Measurements from ENCODE around the gene ZNF83.

Gene ZNF83

GRCh38 chr19:52566588-52566987, 71.6 kb downstream of the ZNF83 start:
- DNase-seq = no peak

- DNase-seq = no peak
Observed at GRCh38 chr19:52566121-52566520, 72.0 kb downstream of the ZNF83 start.

All from KG1 (cell line).